Measurements from ENCODE around the gene RIPOR3. TPM values are rescaled to one million over a fixed set of nuclear protein-coding genes. Genes with fewer than 3 reads are reported as not detected.

The RIPOR3 gene
- total RNA-seq, 1 donor from 2014 or later, result 8.1 TPM

DNA sequence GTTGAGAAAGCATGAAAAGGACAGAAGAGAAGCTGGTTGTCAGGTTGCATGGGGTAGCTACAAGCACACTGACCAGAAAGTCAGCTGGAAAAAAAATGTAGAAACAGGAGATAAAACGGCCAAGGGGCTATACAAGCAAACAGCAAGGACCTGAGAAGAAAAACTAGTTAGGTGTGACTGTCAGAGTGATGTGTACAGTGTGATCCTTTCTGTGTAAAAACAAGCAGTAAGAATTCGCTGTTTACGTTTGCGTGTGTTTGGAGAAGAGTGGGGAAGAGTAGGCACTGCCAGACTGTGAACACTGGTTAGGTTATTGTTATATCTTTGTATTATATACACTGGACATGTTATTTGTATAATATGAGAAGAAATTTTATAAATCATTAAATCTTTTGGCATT, 153.1 kb downstream of the RIPOR3 start:
- ATAC-seq (ENCODE audit: poor library complexity) (no peak), DNase-seq (no peak)
- intact Hi-C loops (cut with DNase I), result no loop called here

DNA sequence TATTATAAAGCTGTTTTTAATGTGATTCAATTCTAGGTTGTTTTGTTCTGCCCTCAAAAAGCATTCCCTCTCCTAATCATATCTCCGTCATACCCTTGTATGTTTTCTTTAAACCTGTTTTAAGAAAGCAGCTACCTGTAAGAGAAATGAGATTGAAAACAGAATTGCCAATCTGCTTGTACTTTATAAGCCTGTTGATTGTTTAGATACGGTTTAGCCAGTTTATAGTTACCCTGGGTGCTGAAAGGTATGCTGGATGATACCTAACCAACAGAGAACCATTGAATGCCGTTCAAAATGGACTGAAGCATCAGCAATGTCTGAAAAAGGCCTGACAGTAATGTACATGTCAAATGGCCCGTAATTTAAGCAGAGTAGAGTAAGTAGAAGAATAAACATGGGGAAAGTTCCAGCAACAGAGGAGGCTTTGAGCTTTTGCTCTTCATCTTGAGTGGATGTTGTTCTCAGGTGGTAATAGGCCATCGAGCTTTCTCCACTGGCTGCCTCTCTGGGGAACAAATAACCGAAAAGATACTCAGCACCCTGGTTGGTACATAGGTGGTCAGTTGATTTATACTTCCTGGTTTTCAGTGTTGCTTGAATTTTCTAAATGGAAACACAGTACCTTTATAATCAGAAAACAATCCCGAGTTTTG, 153.7 kb downstream of the RIPOR3 start:
- DNase-seq (no peak), ATAC-seq (ENCODE audit: poor library complexity) (no peak)
- intact Hi-C loops (cut with DNase I), result no loop called here

DNA sequence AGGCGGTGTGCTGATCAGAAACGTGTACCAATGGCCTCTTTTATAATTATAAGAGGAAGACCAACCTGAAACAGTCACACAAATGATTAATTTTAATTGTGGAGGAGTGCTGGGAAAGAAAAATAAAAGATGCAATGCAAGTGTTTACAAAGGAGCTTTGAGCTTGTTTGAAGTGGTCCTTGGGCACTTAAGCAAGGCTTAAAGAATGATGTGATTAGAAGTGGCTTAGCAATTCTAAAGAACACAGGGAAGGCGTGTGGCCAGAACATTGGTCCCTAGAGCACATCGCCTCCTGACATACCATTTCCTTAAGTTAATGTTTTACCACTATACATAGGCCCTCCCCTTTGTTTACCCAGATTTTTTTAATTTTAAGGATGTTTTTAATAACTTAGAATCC, 155.0 kb downstream of the RIPOR3 start:
- no peak for ATAC-seq (ENCODE audit: poor library complexity)
- intact Hi-C loops (cut with DNase I), result no loop called here
- DNase-seq, result no peak

Small RNA genes lying within 50 kb of the gene (microRNA-seq; reads per million reads assigned to microRNA genes)
- gene MIR1302-5, result not detected
- not detected for gene MIR645

Other genes starting within 250 kb of the RIPOR3 start
- gene PTPN1, start 181.2 kb downstream of the RIPOR3 start, total RNA-seq, result 20.1 TPM
- 4.7 TPM for gene PARD6B, start 40.0 kb upstream of the RIPOR3 start, total RNA-seq
- 2.6 TPM for gene BCAS4, start 103.5 kb upstream of the RIPOR3 start, total RNA-seq
- 28.8 TPM for gene ADNP, start 239.9 kb upstream of the RIPOR3 start, total RNA-seq